Mesenchymal stem cell (in vitro differentiated cells and primary cell): ENCODE data around the gene TNS4.

ENCODE experiments used
- DNase-seq: peaks from one replicate; pipeline ENCODE4 v3.0.0-alpha.2; 2013
- H2AFZ ChIP-seq: one replicate; pipeline ENCODE4 v1.6.1; 2013; ENCODE audit warnings: low read depth, mild to moderate bottlenecking, control low read depth, inconsistent platforms, low read length, moderate library complexity
- H2AK5ac ChIP-seq: 2 replicates; pipeline ENCODE4 v1.6.1; 2013; ENCODE audit warnings: low read length, moderate library complexity, mild to moderate bottlenecking, inconsistent platforms; ENCODE audit not compliant: severe bottlenecking
- H2BK120ac ChIP-seq: one replicate; pipeline ENCODE4 v1.6.1; 2013; ENCODE audit warnings: low read depth, mild to moderate bottlenecking, inconsistent platforms, low read length, moderate library complexity
- H2BK12ac ChIP-seq, 2 experiments: one replicate each; pipeline ENCODE4 v1.6.1; 2013; ENCODE audit warnings: inconsistent platforms in 2 of 2, low read length in 2 of 2, mild to moderate bottlenecking in 2 of 2, moderate library complexity in 2 of 2, control low read depth in 1 of 2
- H2BK15ac ChIP-seq: one replicate; pipeline ENCODE4 v1.6.1; 2013; ENCODE audit warnings: mild to moderate bottlenecking, low read depth, inconsistent platforms; ENCODE audit not compliant: poor library complexity, severe bottlenecking
- H2BK5ac ChIP-seq: 2 replicates; pipeline ENCODE4 v1.6.1; 2013; ENCODE audit warnings: low read depth, mild to moderate bottlenecking, low read length, control low read depth, inconsistent platforms; ENCODE audit not compliant: poor library complexity, severe bottlenecking
- H3K14ac ChIP-seq, 2 experiments: one replicate each; pipeline ENCODE4 v1.6.1; 2013; ENCODE audit warnings: inconsistent platforms in 2 of 2, low read length in 2 of 2, control low read depth in 1 of 2, mild to moderate bottlenecking in 1 of 2, moderate library complexity in 1 of 2
- H3K18ac ChIP-seq, 2 experiments: one replicate each; pipeline ENCODE4 v1.6.1; 2013; ENCODE audit warnings: inconsistent platforms in 2 of 2, low read length in 2 of 2, control low read depth in 1 of 2, low read depth in 1 of 2, mild to moderate bottlenecking in 1 of 2
- H3K23ac ChIP-seq, 2 experiments: one replicate each; pipeline ENCODE4 v1.6.1; 2013; ENCODE audit warnings: inconsistent platforms in 2 of 2, low read length in 2 of 2, mild to moderate bottlenecking in 2 of 2, moderate library complexity in 2 of 2, control low read depth in 1 of 2
- H3K27ac ChIP-seq: 2 replicates; pipeline ENCODE4 v1.5.1; 2013; ENCODE audit warnings: mild to moderate bottlenecking, moderate library complexity, low read length, control low read depth, inconsistent platforms; ENCODE audit not compliant: poor library complexity, severe bottlenecking
- H3K27me3 ChIP-seq, 2 experiments: 2 replicates each; pipeline versions ENCODE4 v1.6.1 to v1.7.0; 2013; ENCODE audit warnings: low read length in 2 of 2, mild to moderate bottlenecking in 2 of 2, moderate library complexity in 2 of 2, control low read depth in 1 of 2, inconsistent platforms in 1 of 2; ENCODE audit not compliant: control insufficient read depth in 1 of 2, insufficient read depth in 1 of 2
- H3K36me3 ChIP-seq, 2 experiments: 2 replicates each; pipeline versions ENCODE4 v1.6.1 to v1.7.0; 2013; ENCODE audit warnings: low read length in 2 of 2, control low read depth in 1 of 2, inconsistent platforms in 1 of 2, low read depth in 1 of 2, mild to moderate bottlenecking in 1 of 2; ENCODE audit not compliant: insufficient read depth in 2 of 2, control insufficient read depth in 1 of 2
- H3K4ac ChIP-seq, 2 experiments: one replicate each; pipeline ENCODE4 v1.6.1; 2013; ENCODE audit warnings: inconsistent platforms in 2 of 2, low read length in 2 of 2, mild to moderate bottlenecking in 2 of 2, moderate library complexity in 2 of 2, control low read depth in 1 of 2, low read depth in 1 of 2
- H3K4me1 ChIP-seq: 2 replicates; pipeline ENCODE4 v1.6.1; 2013; ENCODE audit warnings: low read depth, low read length, control low read depth; ENCODE audit not compliant: control insufficient read depth, insufficient read depth
- H3K4me2 ChIP-seq: 2 replicates; pipeline ENCODE4 v1.6.1; 2013; ENCODE audit warnings: low read length, mild to moderate bottlenecking, inconsistent platforms; ENCODE audit not compliant: poor library complexity, severe bottlenecking
- H3K4me3 ChIP-seq, 2 experiments: 2 replicates each; pipeline versions ENCODE4 v1.5.1 to v1.7.0; 2013; ENCODE audit warnings: low read length in 2 of 2, mild to moderate bottlenecking in 2 of 2, control low read depth in 1 of 2, low read depth in 1 of 2; ENCODE audit not compliant: insufficient read depth in 1 of 2
- H3K79me1 ChIP-seq: replicated peaks from 2 replicates; pipeline ENCODE4 v1.6.1; 2013; ENCODE audit warnings: mild to moderate bottlenecking, control low read depth, low read length, inconsistent platforms; ENCODE audit not compliant: poor library complexity, severe bottlenecking
- H3K9ac ChIP-seq: 2 replicates; pipeline ENCODE4 v1.7.0; 2013; ENCODE audit warnings: mild to moderate bottlenecking, low read length, moderate library complexity
- H3K9me3 ChIP-seq: 2 replicates; pipeline ENCODE4 v1.7.0; 2013; ENCODE audit warnings: mild to moderate bottlenecking, low read length; ENCODE audit not compliant: control insufficient read depth
- H4K8ac ChIP-seq: one replicate; pipeline ENCODE4 v1.6.1; 2013; ENCODE audit warnings: inconsistent platforms, mild to moderate bottlenecking, low read length, moderate library complexity
- H4K91ac ChIP-seq: one replicate; pipeline ENCODE4 v1.6.1; 2013; ENCODE audit warnings: mild to moderate bottlenecking, low read length, inconsistent platforms
- WGBS: methylation state at CpG from one replicate; pipeline ENCODE4 v1.1.7; 2013; ENCODE audit warnings: mixed read lengths; 5-methylcytosine and 5-hydroxymethylcytosine counted together

TNS4 gene

DNA sequence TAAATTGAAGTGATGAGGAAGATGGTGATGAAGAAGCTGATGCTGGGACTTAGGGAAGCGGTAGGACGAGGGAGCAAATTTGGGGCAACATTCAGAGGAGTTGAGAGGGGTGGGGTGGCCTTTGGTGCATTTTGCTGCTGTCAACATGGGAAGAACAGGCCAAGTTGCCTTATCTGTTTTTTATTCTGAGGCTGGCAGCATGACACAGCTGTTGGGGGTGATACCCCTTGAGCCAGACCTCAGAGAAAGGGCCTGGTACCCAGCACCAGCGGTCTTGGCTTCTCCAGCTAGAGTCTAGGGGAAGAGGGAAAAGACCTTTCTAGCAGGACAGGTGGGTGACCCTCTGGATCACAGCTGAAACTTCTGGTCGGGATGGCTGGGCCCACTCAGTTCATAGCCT lies 53.6 kb downstream of the TNS4 start:
- H4K8ac ChIP-seq = no peak overlapping the region
- H3K36me3 ChIP-seq = peaks cover 10 to 45% of the 10 kb centered on the region in 2 experiments
- peaks cover 55% of the 10 kb centered on the region for H3K4me1 ChIP-seq
- H3K4me3 ChIP-seq = peak overlapping the region in 1 of 2 experiments; percentile 98
- no peak overlapping the region for H3K4ac ChIP-seq
- H2AK5ac ChIP-seq = peak overlapping the region; percentile 72
- H3K14ac ChIP-seq = no peak overlapping the region
- peak overlapping the region; percentile 68 for H2BK15ac ChIP-seq
- H3K23ac ChIP-seq = no peak overlapping the region
- H3K27ac ChIP-seq = peak overlapping the region; percentile 15
- no peak overlapping the region for H2BK12ac ChIP-seq
- H3K27me3 ChIP-seq = no peaks in the 10 kb centered on the region
- DNase-seq = no peak
- H3K9me3 ChIP-seq = no peaks in the 10 kb centered on the region
- no peak overlapping the region for H2AFZ ChIP-seq
- H2BK5ac ChIP-seq = no peak overlapping the region
- H3K9ac ChIP-seq = peak overlapping the region; percentile 95
- WGBS = 99% methylated on average over 4 of the region's 4 CpGs
- no peak overlapping the region for H4K91ac ChIP-seq
- H3K79me1 ChIP-seq = no peaks in the 10 kb centered on the region
- no peak overlapping the region for H3K18ac ChIP-seq
- no peak overlapping the region for H2BK120ac ChIP-seq
- peak overlapping the region; percentile 12 for H3K4me2 ChIP-seq

- Histone ChIP-seq H3K4ac (no peak overlapping the region), H3K14ac (no peak overlapping the region), H3K4me3 (peak overlapping the region in 1 of 2 experiments; percentile 98), H2BK15ac (no peak overlapping the region), H3K23ac (no peak overlapping the region), H3K36me3 (peaks cover 7 to 43% of the 10 kb centered on the region in 2 experiments), H3K9me3 (no peaks in the 10 kb centered on the region), H4K8ac (no peak overlapping the region), H3K4me2 (peak overlapping the region; percentile 1), H4K91ac (no peak overlapping the region), H3K9ac (peak overlapping the region; percentile 95), H2AFZ (no peak overlapping the region), H2AK5ac (no peak overlapping the region), H3K27ac (peak overlapping the region; percentile 15), H2BK5ac (no peak overlapping the region), H3K4me1 (peaks cover 55% of the 10 kb centered on the region), H2BK120ac (no peak overlapping the region), H2BK12ac (no peak overlapping the region), H3K18ac (no peak overlapping the region), H3K79me1 (no peaks in the 10 kb centered on the region), H3K27me3 (no peaks in the 10 kb centered on the region)
- DNase-seq = no peak
- WGBS = 92% methylated on average over 7 of the region's 8 CpGs
These were observed 54.2 kb downstream of the TNS4 start for GRCh38 chr17:40447148-40447644.

GRCh38 chr17:40445751-40446468 lies 55.5 kb downstream of the TNS4 start:
- H3K27me3 ChIP-seq = no peaks in the 10 kb centered on the region
- H3K9ac ChIP-seq = peak overlapping the region; percentile 95
- H3K23ac ChIP-seq = no peak overlapping the region
- peak overlapping the region; percentile 33 for H4K8ac ChIP-seq
- peak overlapping the region; percentile 5 to 49 for H2BK12ac ChIP-seq
- H3K9me3 ChIP-seq = no peaks in the 10 kb centered on the region
- H2BK120ac ChIP-seq = peak overlapping the region; percentile 42
- no peak overlapping the region for H2AFZ ChIP-seq
- peak; percentile 47 for DNase-seq
- H2AK5ac ChIP-seq = peak overlapping the region; percentile 83
- peak overlapping the region; percentile 52 to 98 for H3K4me3 ChIP-seq
- H3K18ac ChIP-seq = peak overlapping the region; percentile 85 to 89
- no peak overlapping the region for H4K91ac ChIP-seq
- WGBS = 86% methylated on average over 5 of the region's 11 CpGs
- H3K4me2 ChIP-seq = peak overlapping the region; percentile 83
- H3K36me3 ChIP-seq = peaks cover 7 to 39% of the 10 kb centered on the region in 2 experiments
- H3K27ac ChIP-seq = peak overlapping the region; percentile 81
- peaks cover 47% of the 10 kb centered on the region for H3K4me1 ChIP-seq
- no peak overlapping the region for H3K14ac ChIP-seq
- H3K79me1 ChIP-seq = no peaks in the 10 kb centered on the region
- no peak overlapping the region for H2BK5ac ChIP-seq
- H3K4ac ChIP-seq = peak overlapping the region in 1 of 2 experiments; percentile 63
- H2BK15ac ChIP-seq = no peak overlapping the region
